GM21825 (cell line): ENCODE data around the gene RNF182.
"Not testable (repeated sequence)": the region's sequence is repeated elsewhere in the genome, so short reads cannot be mapped to it uniquely, and the experiment has no call there.

Source experiments
- ATAC-seq: cut with Tn5 transposase; IDR thresholded peaks from one replicate; pipeline ENCODE4 v1.9.1; 2021; ENCODE audit warnings: mild to moderate bottlenecking, moderate library complexity; ENCODE audit not compliant: unreplicated experiment

Gene RNF182

GRCh38 chr6:13952101-13952500, 27.3 kb downstream of the RNF182 start:
- ATAC-seq, result no peak

GRCh38 chr6:13953061-13953705, 28.4 kb downstream of the RNF182 start:
- no peak for ATAC-seq

GRCh38 chr6:13965582-13966127, 40.9 kb downstream of the RNF182 start:
- ATAC-seq, result no peak

- no peak for ATAC-seq
Observed at GRCh38 chr6:13971303-13971702, 46.6 kb downstream of the RNF182 start.

- not testable (repeated sequence) for ATAC-seq
Observed at GRCh38 chr6:13972602-13973001, 47.9 kb downstream of the RNF182 start.

- ATAC-seq, result not testable (repeated sequence)
Observed at GRCh38 chr6:13973422-13973821, 48.7 kb downstream of the RNF182 start.

- ATAC-seq, result no peak
Observed at GRCh38 chr6:13978102-13978640, 53.4 kb downstream of the RNF182 start.

- no peak for ATAC-seq
Observed at GRCh38 chr6:13978787-13979186, 54.0 kb downstream of the RNF182 start.

GRCh38 chr6:13979284-13980171, 54.8 kb downstream of the RNF182 start:
- ATAC-seq, result no peak

GRCh38 chr6:13980534-13980933, 55.8 kb downstream of the RNF182 start:
- ATAC-seq, result no peak

- no peak for ATAC-seq
Observed at GRCh38 chr6:13985663-13986325, 61.0 kb downstream of the RNF182 start.

- ATAC-seq, result no peak
Observed at GRCh38 chr6:13986700-13987399, 62.1 kb downstream of the RNF182 start.

GRCh38 chr6:13987400-13987865, 62.7 kb downstream of the RNF182 start:
- no peak for ATAC-seq

GRCh38 chr6:13988049-13988738, 63.4 kb downstream of the RNF182 start:
- no peak for ATAC-seq

GRCh38 chr6:13988908-13989307, 64.2 kb downstream of the RNF182 start:
- ATAC-seq, result no peak

GRCh38 chr6:13989496-13990144, 64.9 kb downstream of the RNF182 start:
- no peak for ATAC-seq

- ATAC-seq, result no peak
Observed at GRCh38 chr6:13990796-13991195, 66.0 kb downstream of the RNF182 start.

GRCh38 chr6:13991393-13991792, 66.6 kb downstream of the RNF182 start:
- ATAC-seq, result no peak

GRCh38 chr6:13992417-13993055, 67.8 kb downstream of the RNF182 start:
- no peak for ATAC-seq
